K562 (cell line): ENCODE results near the gene ARID3A. TPM values are rescaled to one million over a fixed set of nuclear protein-coding genes. Genes with fewer than 3 reads are reported as not detected.

Experiments
- CC2D1A ChIP-seq: fragments of 450-650 bp; IDR thresholded peaks from 2 replicates; pipeline ENCODE4 v1.6.1; 2017; ENCODE audit warnings: mild to moderate bottlenecking
- CCNT2 ChIP-seq: IDR thresholded peaks from 2 replicates; pipeline ENCODE4 v1.6.1; 2011; ENCODE audit warnings: borderline replicate concordance, low read depth, mild to moderate bottlenecking, moderate library complexity, mixed read lengths, low read length; ENCODE audit not compliant: insufficient read length; ENCODE audit errors: extremely low read depth
- DACH1 ChIP-seq: fragments of 450-650 bp; IDR thresholded peaks from 2 replicates; pipeline ENCODE4 v1.6.1; 2018; ENCODE audit not compliant: partially characterized antibody
- DDX20 ChIP-seq: fragments of 450-650 bp; IDR thresholded peaks from 2 replicates; pipeline ENCODE4 v1.6.1; 2016; ENCODE audit warnings: missing genetic modification characterization, low read depth, mild to moderate bottlenecking, missing compliant biosample characterization, moderate library complexity
- DPF2 ChIP-seq: fragments of 450-650 bp; IDR thresholded peaks from 2 replicates; pipeline ENCODE4 v1.6.1; 2016
- MTA2 ChIP-seq: fragments of 450-650 bp; IDR thresholded peaks from 2 replicates; pipeline ENCODE4 v1.6.1; 2016; ENCODE audit warnings: low read depth
- POLR2A ChIP-seq: fragments of 450-650 bp; conservative IDR thresholded peaks from 2 replicates; pipeline ENCODE4 v1.6.1; 2016
- PRMT5 ChIP-seq: sonication (generic); formaldehyde crosslinking; IDR thresholded peaks from 2 replicates; pipeline ENCODE4 v1.5.0; 2020; ENCODE audit warnings: missing genetic modification reagents
- PYGO2 ChIP-seq: fragments of 450-650 bp; IDR thresholded peaks from 2 replicates; pipeline ENCODE4 v1.6.1; 2016; ENCODE audit warnings: mild to moderate bottlenecking, missing genetic modification characterization, moderate library complexity, missing compliant biosample characterization
- RBFOX2 ChIP-seq: fragments of 200-400 bp; formaldehyde crosslinking; IDR thresholded peaks from 2 replicates; pipeline ENCODE4 v1.6.1; 2017; ENCODE audit warnings: low read depth, mild to moderate bottlenecking, low read length, moderate library complexity
- SETDB1 ChIP-seq: IDR thresholded peaks from one replicate; pipeline ENCODE4 v1.6.1; 2012; ENCODE audit warnings: low read length, control low read depth, inconsistent platforms
- TSC22D4 ChIP-seq: fragments of 450-650 bp; IDR thresholded peaks from 2 replicates; pipeline ENCODE4 v1.6.1; 2016; ENCODE audit warnings: missing genetic modification characterization, missing biosample characterization, control low read depth
- polyA plus RNA-seq, 8 experiments: library from polyadenylated mRNA; depleted of rRNA in 4 of 8; stranded (reverse) in 5 of 8; unstranded in 3 of 8; fragments of >200 nt; fragmentation: Nextera tagmentation in 2 of 8; fragmentation: Illumina TruSeq in 1 of 8; extraction: Ambion mirVana in 2 of 8; extraction: Trizol in 1 of 8; gene quantifications; 2 replicates each; pipeline versions ENCODE4 v1.2.1 to v1.2.3, GENCODE V29; 2011 to 2014; ENCODE audit warnings: inconsistent platforms in 1 of 8, missing spikeins in 1 of 8
- total RNA-seq, 7 experiments: library from RNA; depleted of rRNA in 6 of 7; stranded (reverse); fragments of >200 nt in 6 of 7; fragmentation: Illumina TruSeq in 2 of 7; extraction: Trizol in 2 of 7; gene quantifications; 2 replicates each; pipeline versions ENCODE4 v1.2.1 to v1.2.3, GENCODE V29; 2011 to 2021; ENCODE audit warnings: low replicate concordance in 1 of 7
- TF ChIP-seq, protein P1 (sequence below), 2 experiments: fragments of 450-650 bp; IDR thresholded peaks; 2 replicates each; pipeline ENCODE4 v1.6.1; 2018; ENCODE audit warnings: mild to moderate bottlenecking in 2 of 2, low read depth in 1 of 2; ENCODE audit not compliant: partially characterized antibody in 2 of 2
- TF ChIP-seq, protein P2 (sequence below): fragments of 250-450 bp; sonication (Bioruptor Pico); IDR thresholded peaks from 2 replicates; pipeline ENCODE4 v1.4.0; 2020; ENCODE audit warnings: mild to moderate bottlenecking

The ARID3A gene
- total and polyA plus RNA-seq, 9 of the 15 experiments (the other 6 are each of a cell fraction or from before 2014, with no cell fraction given), result 1.4 to 118 (median 31.2) TPM

DNA sequence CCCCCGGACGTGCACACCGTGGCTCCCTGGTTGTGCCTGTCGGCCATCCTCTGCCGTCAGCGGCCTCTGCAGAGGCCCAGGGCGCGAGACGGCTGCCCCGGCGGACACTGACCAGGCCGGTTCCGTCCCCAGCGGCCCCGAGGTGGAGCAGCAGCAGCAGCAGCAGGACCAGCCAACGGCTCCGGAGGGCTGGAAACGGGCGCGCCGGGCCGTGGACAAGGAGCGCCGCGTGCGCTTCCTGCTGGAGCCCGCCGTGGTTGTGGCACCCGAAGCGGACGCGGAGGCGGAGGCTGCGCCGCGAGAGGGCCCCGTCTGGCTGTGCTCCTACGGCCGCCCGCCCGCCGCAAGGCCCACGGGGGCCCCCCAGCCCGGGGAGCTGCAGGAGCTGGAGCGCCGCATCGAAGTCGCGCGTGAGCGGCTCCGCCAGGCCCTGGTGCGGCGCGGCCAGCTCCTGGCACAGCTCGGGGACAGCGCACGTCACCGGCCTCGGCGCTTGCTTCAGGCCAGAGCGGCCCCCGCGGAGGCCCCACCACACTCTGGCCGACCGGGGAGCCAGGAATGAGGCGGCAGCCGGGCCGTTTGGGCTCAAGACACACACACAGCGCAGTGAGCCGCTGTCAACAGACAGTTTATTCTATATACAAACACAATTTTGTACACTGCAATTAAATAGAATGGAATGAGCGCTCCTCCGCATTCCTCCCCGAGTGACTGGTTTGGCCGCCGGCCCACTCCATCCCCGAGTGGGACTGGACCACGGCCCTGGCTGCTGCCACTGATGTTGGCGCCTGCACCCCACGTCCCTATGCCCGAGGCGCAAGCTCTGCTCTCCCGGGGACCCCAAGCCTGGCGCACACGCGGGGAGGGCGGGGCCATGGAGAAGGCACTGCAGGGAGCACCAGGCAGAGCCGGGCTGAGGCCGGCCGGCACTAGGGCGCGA, 83.5 kb downstream of the ARID3A start (continued):
- TF ChIP-seq POLR2A (peak; percentile 35; the same call in 1 of the 2 replicates), PRMT5 (CRISPR knock-in tag) (no peak), DDX20 (no peak), TSC22D4 (tag) (no peak), PYGO2 (tag) (no peak), CCNT2 (peak; percentile 1), DPF2 (no peak), MTA2 (no peak), DACH1 (no peak), RBFOX2 (peak; percentile 12; the same call in 1 of the 2 replicates), SETDB1 (no peak), CC2D1A (no peak)
- TF ChIP-seq, protein P1, sequence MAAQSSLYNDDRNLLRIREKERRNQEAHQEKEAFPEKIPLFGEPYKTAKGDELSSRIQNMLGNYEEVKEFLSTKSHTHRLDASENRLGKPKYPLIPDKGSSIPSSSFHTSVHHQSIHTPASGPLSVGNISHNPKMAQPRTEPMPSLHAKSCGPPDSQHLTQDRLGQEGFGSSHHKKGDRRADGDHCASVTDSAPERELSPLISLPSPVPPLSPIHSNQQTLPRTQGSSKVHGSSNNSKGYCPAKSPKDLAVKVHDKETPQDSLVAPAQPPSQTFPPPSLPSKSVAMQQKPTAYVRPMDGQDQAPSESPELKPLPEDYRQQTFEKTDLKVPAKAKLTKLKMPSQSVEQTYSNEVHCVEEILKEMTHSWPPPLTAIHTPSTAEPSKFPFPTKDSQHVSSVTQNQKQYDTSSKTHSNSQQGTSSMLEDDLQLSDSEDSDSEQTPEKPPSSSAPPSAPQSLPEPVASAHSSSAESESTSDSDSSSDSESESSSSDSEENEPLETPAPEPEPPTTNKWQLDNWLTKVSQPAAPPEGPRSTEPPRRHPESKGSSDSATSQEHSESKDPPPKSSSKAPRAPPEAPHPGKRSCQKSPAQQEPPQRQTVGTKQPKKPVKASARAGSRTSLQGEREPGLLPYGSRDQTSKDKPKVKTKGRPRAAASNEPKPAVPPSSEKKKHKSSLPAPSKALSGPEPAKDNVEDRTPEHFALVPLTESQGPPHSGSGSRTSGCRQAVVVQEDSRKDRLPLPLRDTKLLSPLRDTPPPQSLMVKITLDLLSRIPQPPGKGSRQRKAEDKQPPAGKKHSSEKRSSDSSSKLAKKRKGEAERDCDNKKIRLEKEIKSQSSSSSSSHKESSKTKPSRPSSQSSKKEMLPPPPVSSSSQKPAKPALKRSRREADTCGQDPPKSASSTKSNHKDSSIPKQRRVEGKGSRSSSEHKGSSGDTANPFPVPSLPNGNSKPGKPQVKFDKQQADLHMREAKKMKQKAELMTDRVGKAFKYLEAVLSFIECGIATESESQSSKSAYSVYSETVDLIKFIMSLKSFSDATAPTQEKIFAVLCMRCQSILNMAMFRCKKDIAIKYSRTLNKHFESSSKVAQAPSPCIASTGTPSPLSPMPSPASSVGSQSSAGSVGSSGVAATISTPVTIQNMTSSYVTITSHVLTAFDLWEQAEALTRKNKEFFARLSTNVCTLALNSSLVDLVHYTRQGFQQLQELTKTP (IDR thresholded peaks at IDR 0.05; ENCODE audit: low read depth in 1 of 2, partially characterized antibody in 2 of 2), result no peak
- TF ChIP-seq, protein P2, sequence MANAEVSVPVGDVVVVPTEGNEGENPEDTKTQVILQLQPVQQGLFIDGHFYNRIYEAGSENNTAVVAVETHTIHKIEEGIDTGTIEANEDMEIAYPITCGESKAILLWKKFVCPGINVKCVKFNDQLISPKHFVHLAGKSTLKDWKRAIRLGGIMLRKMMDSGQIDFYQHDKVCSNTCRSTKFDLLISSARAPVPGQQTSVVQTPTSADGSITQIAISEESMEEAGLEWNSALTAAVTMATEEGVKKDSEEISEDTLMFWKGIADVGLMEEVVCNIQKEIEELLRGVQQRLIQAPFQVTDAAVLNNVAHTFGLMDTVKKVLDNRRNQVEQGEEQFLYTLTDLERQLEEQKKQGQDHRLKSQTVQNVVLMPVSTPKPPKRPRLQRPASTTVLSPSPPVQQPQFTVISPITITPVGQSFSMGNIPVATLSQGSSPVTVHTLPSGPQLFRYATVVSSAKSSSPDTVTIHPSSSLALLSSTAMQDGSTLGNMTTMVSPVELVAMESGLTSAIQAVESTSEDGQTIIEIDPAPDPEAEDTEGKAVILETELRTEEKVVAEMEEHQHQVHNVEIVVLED (CRISPR knock-in tag), result no peak
- TF ChIP-seq, all 486 proteins: peak for 5
